BJ (cell line): Measurements from ENCODE around the gene DTNB. TPM values are rescaled to one million over a fixed set of nuclear protein-coding genes. Genes with fewer than 3 reads are reported as not detected.

Source experiments
- polyA plus RNA-seq: library from polyadenylated mRNA; depleted of rRNA; stranded (reverse); fragments of >200 nt; gene quantifications from 2 replicates; pipeline ENCODE4 v1.2.3, GENCODE V29; 2011; rRNA removed
- small RNA-seq: library from RNA; depleted of rRNA; stranded (forward); fragments of <200 nt; gene quantifications from one replicate; pipeline ENCODE3, GENCODE V24; 2012; ENCODE audit warnings: low replicate concordance, low read depth; ENCODE audit not compliant: insufficient read length

DTNB gene
- polyA plus RNA-seq, 1 experiment: 7.7 TPM

Small RNA genes within 50 kb of the gene (small RNA-seq; reads per million reads assigned to genes)
- gene MIR1301 (not detected), gene RF00019 (not detected)

Other genes starting within 250 kb of the DTNB start
- gene ASXL2, start 204.9 kb upstream of the DTNB start, polyA plus RNA-seq: 11.9 and 12.2 TPM in 2 replicates